Activated gamma-delta T cell treated with Interleukin-2 at 50 U/mL for 16 hours (primary cell): ENCODE data around the gene EML4.

Experiments used
- DNase-seq: peaks from one replicate; pipeline ENCODE4 v3.0.0-alpha.2; 2020

Gene EML4

DNA sequence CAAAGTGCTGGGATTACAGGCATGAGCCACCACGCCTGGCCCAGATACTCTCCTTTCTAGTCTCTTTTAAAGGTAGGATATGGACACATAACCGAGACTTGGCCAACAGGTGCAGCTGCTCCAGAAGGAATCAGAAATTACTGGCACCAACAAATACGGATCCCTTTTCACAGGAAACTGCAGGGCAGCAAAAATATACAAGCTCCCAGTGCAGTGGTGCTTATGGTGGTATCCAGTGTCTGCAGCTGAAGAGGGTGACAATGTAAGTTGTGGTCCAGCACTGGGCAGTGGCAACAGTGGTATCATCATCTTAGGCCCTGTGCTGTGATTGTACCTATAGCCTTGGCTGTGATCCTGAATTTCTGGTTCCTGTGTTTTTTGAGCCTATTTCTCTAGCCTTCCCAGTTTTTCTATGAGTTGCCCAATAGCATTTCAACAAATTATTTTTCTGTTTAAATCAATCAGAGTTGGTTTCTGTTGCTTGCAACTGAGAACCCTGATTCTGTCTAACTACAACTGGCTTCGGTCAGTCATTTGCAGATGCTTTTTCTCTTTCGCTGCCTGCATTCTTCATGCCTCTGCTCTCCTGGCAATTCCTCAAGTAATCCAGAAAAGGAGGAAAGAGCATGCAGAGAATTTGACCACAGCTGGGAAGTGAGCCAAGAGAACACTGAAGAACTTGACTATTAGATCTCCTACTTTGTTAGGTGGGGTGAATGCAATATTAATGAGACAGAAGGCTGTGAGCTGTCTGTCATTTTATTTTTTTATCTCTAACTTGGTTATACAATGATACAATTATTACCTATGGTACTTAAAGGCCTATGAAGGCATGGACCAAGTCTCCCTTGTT is 30.8 kb upstream of the EML4 start:
- DNase-seq: no peak

DNA sequence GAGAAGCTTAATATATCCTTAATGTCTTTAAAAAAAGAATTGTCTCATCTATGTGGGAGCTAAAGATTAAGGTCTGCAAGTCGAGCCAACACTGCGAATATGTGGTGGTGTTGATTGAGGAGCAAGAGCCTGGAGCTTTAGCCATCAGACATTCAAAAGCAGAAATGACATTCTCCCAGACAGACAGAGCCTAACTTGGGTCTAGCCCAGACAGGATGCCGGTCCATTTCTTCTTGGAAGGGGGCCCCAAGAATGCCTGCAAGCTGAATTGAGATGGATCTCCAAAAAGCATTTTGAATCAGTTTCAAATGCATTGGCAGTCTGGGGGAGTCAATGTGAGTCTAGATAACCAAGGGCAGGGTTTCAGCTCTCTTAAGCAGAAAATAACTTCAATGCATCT is 30.1 kb upstream of the EML4 start:
- no peak for DNase-seq

DNA sequence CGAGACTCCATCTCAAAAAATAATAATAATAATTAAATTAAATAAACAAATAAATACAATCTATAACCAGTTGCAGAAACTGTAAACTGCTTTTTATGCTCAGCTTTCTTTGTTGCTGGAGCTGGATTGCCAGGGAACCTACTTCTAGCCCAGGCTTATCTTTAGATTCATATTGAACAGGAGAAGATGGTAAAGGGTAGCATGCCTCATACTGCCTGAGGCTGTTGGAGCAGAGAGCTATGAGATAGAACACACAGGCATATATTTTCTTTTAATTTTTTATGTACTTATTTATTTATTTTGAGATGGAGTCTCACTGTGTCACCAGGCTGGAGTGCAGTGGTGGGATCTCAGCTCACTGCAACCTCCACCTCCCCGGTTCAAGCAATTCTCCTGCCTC is 28.7 kb upstream of the EML4 start:
- no peak for DNase-seq

DNA sequence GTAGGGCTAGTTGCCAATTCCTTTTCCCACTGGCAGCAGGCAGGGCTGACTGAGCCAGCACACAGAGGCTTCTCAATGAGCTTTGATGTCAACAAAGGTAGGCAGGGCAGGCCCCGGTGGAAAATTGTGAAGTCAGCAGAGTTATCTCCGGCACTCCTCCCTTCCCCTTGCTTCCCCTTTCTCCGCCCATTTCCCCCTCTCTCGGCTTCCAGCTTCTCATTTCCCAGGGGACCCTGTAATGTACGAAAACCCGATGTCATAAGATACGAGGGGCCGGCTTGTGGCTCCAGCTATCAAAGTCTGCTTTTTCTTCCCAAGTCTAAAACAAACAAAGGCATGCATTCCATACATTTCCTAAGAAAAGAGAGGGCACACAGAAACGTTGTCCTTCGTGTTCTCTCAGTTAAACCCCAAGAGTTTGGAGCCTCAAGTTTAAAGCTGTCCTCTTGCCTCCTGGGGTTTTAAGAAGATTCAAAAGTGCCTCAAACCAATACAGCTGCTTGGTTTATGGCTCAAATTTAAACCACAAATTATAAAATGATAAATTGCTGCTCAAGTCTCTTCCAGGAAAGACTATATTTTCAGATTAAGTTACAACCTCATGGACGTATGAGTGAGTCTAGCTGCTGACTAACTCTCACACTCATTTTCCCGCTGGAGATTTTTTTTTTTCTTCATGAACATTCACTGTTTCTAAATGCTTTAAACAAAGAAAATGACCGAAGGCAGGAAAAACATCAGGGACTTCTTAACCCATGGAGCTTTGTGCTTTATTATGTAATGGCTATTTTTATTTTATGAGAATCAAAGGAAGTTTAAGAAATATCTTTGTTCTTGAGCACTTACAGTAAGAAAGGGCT is 27.2 kb upstream of the EML4 start:
- no peak for DNase-seq

DNA sequence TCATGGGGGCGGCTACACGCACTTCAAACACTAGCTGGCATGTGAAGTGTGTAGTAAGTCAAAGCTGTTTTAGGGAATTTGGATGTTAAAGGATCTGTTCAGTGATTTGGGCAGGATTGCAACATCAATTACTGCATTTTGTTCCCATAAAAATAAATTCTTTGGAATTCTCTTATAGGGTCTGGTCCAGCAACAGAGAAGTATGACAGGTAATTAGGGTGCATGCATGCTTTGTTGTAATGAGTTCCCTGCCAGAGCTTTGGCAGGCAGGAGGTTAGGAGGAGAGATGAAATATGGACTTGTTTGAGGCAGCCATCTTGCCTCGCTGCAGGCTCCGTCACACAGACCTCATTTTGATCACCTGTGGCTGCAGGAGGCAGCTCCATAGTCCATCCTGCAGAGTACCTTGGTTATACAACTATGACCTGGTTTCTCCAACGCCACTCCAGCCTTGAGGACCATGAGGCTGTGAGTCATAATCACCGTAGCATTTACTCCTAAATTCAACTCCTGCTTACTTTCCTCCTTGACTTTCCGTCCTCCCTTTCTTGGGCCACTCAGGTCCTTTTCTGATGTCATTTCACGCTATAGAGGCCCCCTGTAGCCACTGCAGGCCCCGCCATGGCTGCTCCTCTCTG is 26.5 kb upstream of the EML4 start:
- no peak for DNase-seq

DNA sequence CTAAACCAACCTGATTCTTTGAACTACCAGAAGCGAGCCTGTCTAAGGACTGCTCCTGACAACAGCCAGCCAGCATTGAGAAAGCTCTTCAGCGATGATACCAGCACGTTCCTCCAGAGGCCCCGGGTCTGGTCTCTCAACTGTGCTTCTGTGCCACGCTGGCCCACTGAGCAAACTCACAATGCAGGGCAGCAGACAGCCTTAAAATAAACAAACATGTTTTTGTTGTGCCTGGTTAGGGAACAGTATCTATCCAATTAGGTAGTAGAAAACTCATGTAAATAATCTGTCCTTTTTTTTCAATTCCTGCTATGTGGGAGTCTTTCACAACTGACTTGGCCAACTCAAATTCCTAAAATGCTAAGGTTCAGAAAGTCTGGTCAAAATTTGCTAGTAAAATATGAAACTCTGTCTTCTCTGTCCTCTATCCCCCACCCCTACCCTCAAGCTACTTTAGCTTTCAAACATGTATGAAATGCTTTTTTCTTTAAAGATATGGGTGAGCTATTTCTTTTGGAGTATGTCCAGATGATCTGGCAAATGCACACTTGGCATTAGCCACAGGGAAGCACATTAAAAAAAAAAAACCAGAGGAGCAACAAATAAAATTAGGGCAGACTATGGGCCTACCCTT is 21.4 kb upstream of the EML4 start:
- no peak for DNase-seq

DNA sequence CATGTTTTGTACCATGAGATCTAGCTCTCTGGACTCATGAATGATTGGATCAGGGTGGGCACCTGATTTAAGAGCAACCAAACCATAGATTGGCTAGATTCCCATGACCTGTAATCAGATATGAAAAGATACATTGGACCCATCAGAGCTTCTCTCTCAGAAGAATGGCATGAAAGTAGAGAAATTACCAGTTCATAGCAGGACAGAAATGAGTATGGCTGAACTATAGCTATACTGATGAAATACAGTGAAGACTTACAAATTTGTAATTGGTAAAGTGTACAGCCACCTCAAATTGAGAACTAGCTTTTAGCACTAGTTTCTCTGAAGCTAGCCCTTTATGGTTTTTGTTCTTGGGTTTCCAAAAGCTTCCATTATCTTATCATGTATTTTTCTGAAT is 19.0 kb upstream of the EML4 start:
- no peak for DNase-seq

DNA sequence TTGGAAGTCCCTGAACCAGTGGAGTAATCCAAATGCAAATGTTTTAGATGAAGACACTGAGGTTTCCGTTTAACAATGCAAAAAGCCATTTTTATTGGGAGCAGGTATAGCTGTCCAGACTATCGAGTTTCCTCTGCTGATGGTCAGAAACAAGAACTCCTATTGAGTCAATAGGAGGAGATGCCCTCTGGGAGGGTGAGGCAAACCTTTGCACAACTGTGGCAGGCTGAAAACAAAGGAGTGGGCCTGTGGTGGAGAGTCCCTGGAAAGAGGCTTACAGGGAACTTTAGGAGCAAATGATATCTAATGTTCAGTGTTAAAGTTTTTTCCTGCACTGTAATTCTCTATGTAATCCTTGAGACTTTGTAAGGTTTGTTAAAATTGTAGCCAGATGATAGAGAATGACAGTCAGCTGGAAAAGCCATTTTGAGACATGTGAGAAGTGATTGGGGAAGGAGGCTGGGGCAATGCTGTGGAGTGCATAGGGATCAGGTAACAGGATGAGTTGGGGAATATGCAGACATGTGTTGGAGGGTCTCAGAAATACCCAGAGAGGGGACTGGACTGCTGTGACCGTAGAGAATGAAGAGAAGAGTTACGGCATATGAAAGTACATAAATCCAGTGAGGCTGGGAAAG is 15.1 kb upstream of the EML4 start:
- DNase-seq: no peak

DNA sequence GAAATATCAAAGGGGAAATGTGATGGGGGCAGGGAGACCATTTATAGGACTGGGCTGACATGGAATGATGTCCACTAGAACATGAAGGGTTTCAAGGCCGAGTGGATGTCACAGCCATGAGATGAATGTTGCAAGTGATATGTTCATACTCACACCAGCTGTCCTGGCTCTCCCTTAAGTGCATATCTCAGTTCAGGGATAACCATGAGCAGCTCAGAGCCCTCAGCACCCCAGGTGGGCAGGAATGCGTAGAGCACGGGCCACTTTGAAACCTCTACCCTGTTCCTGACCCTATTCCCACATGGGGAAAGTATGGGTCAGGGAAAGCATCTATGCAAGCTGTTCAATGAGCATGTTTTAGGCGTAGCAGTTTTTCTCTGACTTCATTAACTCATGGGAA is 12.4 kb upstream of the EML4 start:
- no peak for DNase-seq

DNA sequence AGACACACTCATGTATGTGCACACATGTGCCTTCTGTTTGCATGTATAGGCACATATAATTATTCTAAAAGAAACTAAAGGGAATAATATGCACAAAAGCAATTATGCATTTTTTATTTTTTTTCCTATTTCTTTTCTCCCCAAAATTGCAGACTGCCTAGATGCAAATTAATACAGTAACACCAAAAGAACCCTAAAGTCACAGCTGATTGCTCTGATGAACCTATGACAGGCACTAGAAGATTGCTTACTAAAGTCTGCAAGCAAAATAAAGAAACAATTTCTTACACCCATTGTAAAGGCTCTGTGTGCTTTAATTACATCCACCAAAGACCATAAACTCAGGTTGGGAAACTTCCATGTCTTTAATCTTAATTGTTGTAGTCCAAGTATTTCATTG is 7.7 kb upstream of the EML4 start:
- no peak for DNase-seq

DNA sequence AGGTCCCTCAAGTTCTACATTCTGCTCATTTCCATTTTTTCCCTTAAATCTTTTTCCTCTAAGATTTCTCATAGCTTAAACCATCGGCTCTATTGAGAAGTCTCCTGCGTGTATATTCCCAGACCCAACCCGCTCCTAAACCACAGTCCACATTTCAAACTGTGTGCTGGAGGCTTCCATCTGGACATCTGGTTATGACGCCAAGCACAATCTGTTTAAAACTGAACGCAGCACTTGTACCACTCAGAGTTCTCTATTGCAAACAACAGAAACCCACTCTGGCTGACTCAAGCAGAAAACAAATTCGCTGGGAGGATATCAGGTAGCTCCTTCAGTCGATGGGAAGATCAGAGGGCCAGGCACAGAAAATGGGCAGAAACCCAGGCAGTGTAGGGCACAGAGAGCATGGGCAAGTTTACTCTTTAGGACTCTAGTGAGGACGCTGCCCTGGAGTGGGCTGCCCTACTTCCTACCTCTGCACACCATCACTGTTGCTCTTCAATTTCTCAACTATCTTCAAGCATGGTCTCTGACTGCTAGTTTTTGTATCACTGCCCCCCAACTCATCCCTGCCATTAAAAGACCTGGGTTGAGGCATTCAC is 5.6 kb upstream of the EML4 start:
- DNase-seq: no peak

DNA sequence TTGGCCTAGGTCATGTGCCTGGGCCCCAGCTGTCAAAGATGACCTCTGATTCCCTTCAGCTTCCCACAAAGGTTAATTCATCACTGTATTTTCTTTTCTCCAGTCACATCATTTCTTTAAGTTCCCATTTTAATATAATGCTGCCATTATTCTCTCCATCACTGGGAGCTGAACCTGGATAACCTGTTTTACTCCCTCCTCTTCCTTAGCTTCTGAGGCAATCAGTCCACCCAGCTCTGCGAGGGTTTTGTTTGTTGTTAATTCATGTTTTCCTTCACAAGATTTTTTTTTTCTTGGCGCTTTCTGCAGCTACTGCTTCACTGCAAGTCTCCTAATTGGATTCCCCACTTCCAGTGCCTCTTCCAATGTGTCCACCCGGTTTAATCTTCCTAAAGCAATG is 5.1 kb upstream of the EML4 start:
- no peak for DNase-seq

DNA sequence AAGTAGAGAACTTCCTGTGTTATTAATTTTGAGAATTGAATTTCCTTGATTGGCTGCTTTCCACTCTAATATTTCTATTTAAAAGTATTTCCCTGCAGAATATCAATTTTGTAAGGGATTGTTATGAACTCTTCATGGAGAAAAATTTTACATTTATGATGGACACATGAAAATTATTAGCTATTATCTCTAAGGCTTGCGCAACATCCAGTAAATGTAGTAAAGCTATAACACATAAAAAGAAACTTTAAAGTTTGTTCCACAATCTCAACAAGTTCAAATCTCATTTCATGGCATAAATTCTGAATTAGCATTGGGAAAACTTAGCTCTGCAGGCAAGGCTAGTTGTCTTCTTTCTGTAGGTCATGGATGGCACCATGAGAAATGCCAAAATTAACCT is 4.2 kb upstream of the EML4 start:
- DNase-seq: no peak

DNA sequence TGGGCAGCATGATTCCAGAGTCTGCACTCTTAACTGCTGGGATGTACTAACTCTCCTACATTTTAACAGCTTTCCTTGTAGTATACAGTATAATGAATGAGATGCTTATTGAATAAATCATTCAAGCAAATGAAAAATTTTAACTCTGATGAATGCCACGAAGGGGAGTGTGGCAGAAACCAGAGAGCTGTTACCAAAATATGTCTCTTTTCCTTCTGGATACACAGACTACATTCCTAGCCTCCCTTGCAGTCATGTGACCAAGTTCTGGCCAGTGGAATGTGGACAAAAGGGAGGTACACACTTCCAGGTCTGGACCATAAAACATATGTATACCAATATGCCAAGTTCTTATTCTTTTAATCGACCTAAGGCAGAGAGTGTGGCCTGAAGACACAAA is 1.7 kb upstream of the EML4 start:
- no peak for DNase-seq

DNA sequence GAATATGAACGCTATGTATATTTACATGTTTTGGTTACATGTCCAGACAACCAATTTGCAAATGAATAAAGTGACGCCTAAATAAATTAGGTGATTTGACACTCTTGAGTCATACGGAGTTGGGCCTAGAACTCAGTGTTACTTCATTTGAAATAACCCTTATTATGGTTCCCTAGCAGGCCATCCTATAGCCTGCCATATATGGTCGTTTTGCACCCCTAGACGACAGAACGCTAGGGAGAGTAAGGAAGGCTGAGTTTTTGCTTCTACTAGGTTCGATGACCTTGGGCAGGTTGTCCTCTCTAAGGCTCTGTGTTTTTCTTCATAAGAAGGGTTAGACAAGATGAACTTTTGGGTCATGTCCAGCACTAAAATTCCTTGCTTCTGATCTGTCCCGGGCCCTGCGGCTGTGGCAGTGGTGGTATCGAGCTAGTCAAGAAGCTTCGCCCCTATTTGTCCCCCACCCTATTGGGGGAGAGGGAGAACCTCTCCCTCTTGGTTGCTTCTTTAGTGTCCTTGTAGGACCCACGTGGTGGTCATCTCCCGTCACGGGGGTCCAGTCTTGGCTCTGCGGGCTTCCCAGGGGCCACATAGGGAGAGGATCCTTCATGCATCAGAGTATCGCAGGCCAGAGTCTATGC is 574 bp upstream of the EML4 start:
- DNase-seq: no peak

DNA sequence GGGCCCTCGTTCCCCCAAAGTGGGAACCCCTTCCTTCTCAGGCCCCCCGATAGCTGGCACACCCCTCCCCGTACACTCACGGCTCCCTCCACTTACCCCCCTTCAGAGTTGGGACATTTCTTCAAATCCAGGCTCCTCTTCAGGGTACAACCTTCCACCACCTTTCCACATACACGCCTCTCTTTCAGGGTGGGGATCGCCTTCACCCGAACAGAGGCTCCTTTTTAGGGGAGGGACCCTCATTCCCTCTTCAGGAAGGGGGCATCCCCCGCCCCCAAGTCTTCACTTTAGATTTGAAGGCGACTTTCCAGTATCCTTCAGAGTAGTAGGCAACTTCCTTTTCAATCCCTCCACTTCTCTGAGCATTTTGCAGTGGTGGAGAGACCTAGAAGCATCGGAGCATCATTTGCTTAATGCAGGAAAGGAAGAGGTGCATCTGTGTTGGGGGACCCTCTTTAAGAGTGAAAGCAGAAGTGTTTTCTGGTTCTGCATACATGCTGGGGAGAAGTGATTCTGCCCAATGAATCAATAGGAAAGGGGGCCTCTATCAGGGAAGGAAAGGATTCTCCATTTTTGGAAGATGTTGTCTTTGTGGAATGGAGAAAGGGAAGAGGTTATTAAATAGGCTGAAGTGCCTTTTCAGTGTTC is 845 bp downstream of the EML4 start:
- DNase-seq: no peak

DNA sequence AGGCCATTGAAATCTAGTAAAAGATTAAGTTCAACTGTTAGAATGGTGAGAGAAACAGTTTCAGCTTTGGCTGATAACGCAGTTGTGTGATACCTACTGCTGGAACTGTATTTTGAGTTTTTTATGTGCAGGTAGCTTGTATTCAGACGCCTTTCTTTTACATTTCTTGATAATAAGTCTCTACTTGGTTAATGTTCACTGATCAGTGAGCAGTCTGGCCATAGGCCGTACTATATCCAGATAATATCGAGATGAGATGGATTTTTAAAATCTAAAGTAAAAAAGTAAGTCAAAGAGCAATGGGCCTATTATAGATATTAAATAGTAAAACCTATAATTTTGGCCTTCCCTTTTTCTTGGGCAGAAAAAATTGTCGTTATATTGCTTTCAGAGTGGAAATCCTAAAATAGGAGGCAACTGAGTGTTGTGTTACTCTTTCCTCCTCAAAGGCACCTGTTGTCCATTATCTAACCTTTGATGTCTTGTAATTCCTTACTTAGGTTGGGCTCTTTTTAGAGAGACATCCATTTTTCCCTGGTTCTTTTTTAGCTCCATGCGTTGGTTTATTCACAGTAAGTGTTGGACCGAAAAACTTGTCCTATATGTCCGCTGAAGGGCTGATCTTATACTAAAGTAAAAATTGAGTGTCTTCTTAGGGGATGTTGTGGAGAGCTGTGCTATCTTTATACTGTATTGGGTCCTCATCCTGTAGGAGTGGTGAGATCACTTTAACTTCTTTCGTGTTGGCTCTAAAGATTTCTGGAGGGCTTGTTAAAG is 1.7 kb downstream of the EML4 start:
- no peak for DNase-seq

DNA sequence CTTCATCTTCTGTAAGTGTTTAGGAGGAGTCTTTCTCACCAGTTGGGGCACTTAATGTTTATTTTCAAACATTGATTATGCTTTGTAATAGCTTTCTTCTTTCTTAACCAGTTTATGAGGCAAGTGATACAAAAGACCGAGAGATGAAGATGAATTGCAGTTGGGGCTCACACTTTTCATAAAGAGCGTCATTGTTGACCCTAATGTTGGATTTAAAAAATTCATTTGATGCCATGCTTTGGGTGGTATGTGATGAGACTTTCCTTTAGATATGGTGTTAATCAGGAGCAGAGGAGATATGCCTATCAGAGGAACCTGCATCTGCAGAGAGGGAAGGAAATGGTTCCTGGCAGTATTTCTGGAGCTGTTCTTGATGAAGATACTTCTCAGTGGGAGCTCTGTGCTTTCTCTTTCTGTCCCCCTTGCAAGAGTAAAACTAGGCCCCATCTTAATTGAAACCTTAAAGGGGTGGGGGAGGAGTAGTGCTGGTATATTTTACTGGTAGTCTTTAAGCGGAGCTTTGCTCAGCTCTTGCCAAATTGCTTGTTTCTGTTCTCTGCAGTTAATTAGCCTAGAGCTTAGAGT is 2.3 kb downstream of the EML4 start:
- DNase-seq: no peak

DNA sequence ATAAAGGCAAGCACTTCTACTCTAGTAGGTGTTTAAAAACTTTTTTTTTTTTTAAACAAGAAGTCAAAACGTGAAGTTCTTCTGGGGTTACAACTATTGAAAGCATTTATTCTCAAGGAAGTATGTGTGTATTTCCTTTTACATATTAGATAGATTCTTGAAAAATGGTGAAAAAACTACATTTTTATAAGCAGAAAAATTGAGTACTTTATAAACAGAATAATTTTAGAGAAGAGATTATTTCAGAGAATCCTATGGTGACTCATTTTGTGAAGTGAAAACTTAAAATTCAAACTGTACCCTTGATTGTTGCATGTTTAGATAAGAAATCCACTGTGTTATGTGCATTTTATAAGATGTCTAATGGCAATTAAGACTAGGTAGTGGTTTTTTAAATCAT is 2.9 kb downstream of the EML4 start:
- DNase-seq: no peak

DNA sequence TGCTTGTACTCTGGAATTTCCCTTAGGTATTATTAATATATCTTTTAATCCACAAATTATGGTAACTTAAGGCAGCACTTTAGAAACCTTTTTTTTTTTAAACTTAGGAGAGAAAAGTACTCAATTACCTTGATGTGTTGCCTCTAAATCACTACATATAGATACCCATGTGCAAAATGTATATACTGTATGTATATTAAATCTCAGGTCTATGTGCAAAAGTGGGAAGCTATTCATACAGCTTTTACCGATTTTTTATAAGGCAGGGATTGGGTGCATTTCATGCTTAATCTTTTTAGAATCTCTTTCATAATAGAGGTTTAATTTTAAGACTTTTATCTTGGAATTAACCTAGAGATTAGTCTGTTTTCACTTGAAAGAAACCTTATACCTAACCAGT is 3.4 kb downstream of the EML4 start:
- no peak for DNase-seq
